Heart left ventricle (tissue), 16 donors: ENCODE results near the gene ATRX. TPM values are rescaled to one million over a fixed set of nuclear protein-coding genes. Genes with fewer than 3 reads are reported as not detected.
A peak's percentile ranks its signal among the peaks of the same experiment; 100 is the strongest.

Source experiments
- ATAC-seq, 4 donors: fragments of 200-7000 bp; cut with Tn5 transposase; one replicate each; pipeline ENCODE4 v1.9.1; 2020 to 2022; ENCODE audit warnings: moderate library complexity in 4 of 4, mild to moderate bottlenecking in 3 of 4, moderate number of reproducible peaks in 1 of 4
- DNase-seq, 5 donors: peaks; one replicate each; pipeline ENCODE4 v3.0.0-alpha.2; 2020
- H3K27ac ChIP-seq, 12 donors: fragments of 200-600 bp; sonication (generic) in 4 of 12; one replicate each; pipeline versions ENCODE4 v1.5.0 to v1.8.0; 2016 to 2022; ENCODE audit warnings: mild to moderate bottlenecking in 2 of 12
- H3K27me3 ChIP-seq, 9 donors: fragments of 200-600 bp; sonication (generic) in 2 of 9; one replicate each; pipeline versions ENCODE4 v1.5.1 to v1.8.0; 2016 to 2022; ENCODE audit warnings: mild to moderate bottlenecking in 3 of 9
- H3K36me3 ChIP-seq, 9 donors: fragments of 200-600 bp; sonication (generic) in 2 of 9; one replicate each; pipeline versions ENCODE4 v1.5.0 to v1.8.0; 2018 to 2022; ENCODE audit warnings: mild to moderate bottlenecking in 2 of 9
- H3K4me1 ChIP-seq, 12 donors: fragments of 200-600 bp; sonication (generic) in 4 of 12; one replicate each; pipeline versions ENCODE4 v1.5.0 to v1.8.0; 2016 to 2022; ENCODE audit warnings: mild to moderate bottlenecking in 3 of 12
- H3K4me3 ChIP-seq, 12 donors: fragments of 200-600 bp; sonication (generic) in 4 of 12; one replicate each; pipeline versions ENCODE4 v1.5.0 to v1.8.0; 2017 to 2022; ENCODE audit warnings: mild to moderate bottlenecking in 9 of 12, moderate library complexity in 4 of 12
- H3K9me3 ChIP-seq, 12 donors: fragments of 200-600 bp; sonication (generic) in 4 of 12; one replicate each; pipeline versions ENCODE4 v1.5.0 to v1.8.0; 2016 to 2022; ENCODE audit warnings: mild to moderate bottlenecking in 1 of 12
- POLR2A ChIP-seq, 2 donors: fragments of 450-650 bp; IDR thresholded peaks; one replicate each; pipeline ENCODE4 v1.6.1; 2017; ENCODE audit warnings: antibody characterized with exemption in 2 of 2, mild to moderate bottlenecking in 2 of 2, moderate library complexity in 2 of 2
- WGBS, 4 donors: extraction: QIAGEN DNeasy Blood & Tissue Kit in 2 of 4; methylation state at CpG; one replicate each; pipeline versions ENCODE4 v1.1.5 to v1.1.7; 2013 to 2018; 5-methylcytosine and 5-hydroxymethylcytosine counted together
- intact Hi-C, 10 donors: fragments of 100-400 bp; cut with DNase I; formaldehyde crosslinking; loops; one replicate each; pipeline versions ENCODE4 v1.11.1 to v1.14.2; 2022
- polyA plus RNA-seq, 2 donors: library from polyadenylated mRNA; stranded (reverse); fragments of 200-250 nt; gene quantifications; one replicate each; pipeline ENCODE4 v1.2.3, GENCODE V29; 2013
- total RNA-seq, 9 donors: library from RNA; depleted of rRNA in 2 of 9; stranded (reverse); fragments of >200 nt in 2 of 9; fragmentation: NEBNext Ultra II Directional in 3 of 9; extraction: Animal tissue kit (Norgen Biotek cat#: 25700) in 3 of 9; gene quantifications; one replicate each; pipeline versions ENCODE4 v1.1.0 to v1.2.4, GENCODE V29; 2016 to 2023
- TF ChIP-seq, protein P1 (sequence below), 12 donors: fragments of 200-600 bp; sonication (generic) in 4 of 12; IDR thresholded peaks; one replicate each; pipeline versions ENCODE4 v1.5.0 to v1.8.0; 2018 to 2022; ENCODE audit warnings: antibody characterized with exemption in 12 of 12, mild to moderate bottlenecking in 5 of 12
- donor health status: ischemic (EF 13 %, LVEDD 7.1; RV severe dilation, severe dysfunction).
- donor health status: healthy with polysubstance abuse.
- donor health status: DM: no; HTN: yes; CAD: no.
- donor health status: DM: no; HTN: no; CAD: no.
- donor health status: ischemic (EF 25% LVEDD 6.9; RV normal size, moderate dysfunction).
- donor health status: ischemic (EF 25% LVEDD 5.7; RV mildly dilated, moderate dysfunction).
- donor health status: healthy.
- donor health status: DM: yes; HTN: yes; CAD: no.
- donor health status: ischemic (EF 35%, LVEDD 5.7; RV mildly dilated, moderate dysfunction).
- donor health status: nonischemic (EF 11% LVEDD 7.7; RV severe dilation, severe dysfunction).
- donor health status: DM: yes; HTN: yes; CAD: no.
- donor health status: PGD.
- donor health status: ischemic (EF 29% LVEDD 5.4; RV normal size, mild dysfunction).
- donor health status: nonischemic (EF 23%, LVEDD 6.1; RV moderate dilation, normal function).

The ATRX gene
- total and polyA plus RNA-seq, 11 donors, result 24.6 to 102 (median 83.8) TPM

- intact Hi-C loops, result no loop called here
- 63 to 79% (median 75%) methylated on average over 5 of the region's 5 CpGs for WGBS, 4 donors
- Histone ChIP-seq H3K9me3 (no peaks in the 10 kb centered on the region), H3K36me3 (no peaks in the 10 kb centered on the region), H3K27me3 (no peaks in the 10 kb centered on the region), H3K4me1 (no peaks in the 10 kb centered on the region), H3K27ac (no peak overlapping the region), H3K4me3 (no peak overlapping the region)
- no peak for ATAC-seq
- DNase-seq, result no peak
- no peak for TF ChIP-seq POLR2A (IDR thresholded peaks at IDR 0.05)
- TF ChIP-seq, protein P1, sequence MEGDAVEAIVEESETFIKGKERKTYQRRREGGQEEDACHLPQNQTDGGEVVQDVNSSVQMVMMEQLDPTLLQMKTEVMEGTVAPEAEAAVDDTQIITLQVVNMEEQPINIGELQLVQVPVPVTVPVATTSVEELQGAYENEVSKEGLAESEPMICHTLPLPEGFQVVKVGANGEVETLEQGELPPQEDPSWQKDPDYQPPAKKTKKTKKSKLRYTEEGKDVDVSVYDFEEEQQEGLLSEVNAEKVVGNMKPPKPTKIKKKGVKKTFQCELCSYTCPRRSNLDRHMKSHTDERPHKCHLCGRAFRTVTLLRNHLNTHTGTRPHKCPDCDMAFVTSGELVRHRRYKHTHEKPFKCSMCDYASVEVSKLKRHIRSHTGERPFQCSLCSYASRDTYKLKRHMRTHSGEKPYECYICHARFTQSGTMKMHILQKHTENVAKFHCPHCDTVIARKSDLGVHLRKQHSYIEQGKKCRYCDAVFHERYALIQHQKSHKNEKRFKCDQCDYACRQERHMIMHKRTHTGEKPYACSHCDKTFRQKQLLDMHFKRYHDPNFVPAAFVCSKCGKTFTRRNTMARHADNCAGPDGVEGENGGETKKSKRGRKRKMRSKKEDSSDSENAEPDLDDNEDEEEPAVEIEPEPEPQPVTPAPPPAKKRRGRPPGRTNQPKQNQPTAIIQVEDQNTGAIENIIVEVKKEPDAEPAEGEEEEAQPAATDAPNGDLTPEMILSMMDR (IDR thresholded peaks at IDR 0.05), result no peak
These were observed 36.3 kb downstream of the ATRX start for GRCh38 chrX:77749695-77750094.

GRCh38 chrX:77743720-77744119, 42.3 kb downstream of the ATRX start:
- no peak for DNase-seq
- 49 to 86% (median 67%) methylated on average over 2 of the region's 2 CpGs for WGBS, 4 donors
- Histone ChIP-seq H3K27me3 (no peaks in the 10 kb centered on the region), H3K36me3 (no peaks in the 10 kb centered on the region), H3K4me1 (peaks cover 0 to 19% (median 9%) of the 10 kb centered on the region in 12 donors), H3K9me3 (no peaks in the 10 kb centered on the region), H3K27ac (peak overlapping the region in 2 of 12 donors; percentile 17 to 33), H3K4me3 (no peak overlapping the region)
- no peak for ATAC-seq
- intact Hi-C loops, result no loop called here
- TF ChIP-seq, protein P1 (IDR thresholded peaks at IDR 0.05), result no peak
- no peak for TF ChIP-seq POLR2A (IDR thresholded peaks at IDR 0.05)

DNA sequence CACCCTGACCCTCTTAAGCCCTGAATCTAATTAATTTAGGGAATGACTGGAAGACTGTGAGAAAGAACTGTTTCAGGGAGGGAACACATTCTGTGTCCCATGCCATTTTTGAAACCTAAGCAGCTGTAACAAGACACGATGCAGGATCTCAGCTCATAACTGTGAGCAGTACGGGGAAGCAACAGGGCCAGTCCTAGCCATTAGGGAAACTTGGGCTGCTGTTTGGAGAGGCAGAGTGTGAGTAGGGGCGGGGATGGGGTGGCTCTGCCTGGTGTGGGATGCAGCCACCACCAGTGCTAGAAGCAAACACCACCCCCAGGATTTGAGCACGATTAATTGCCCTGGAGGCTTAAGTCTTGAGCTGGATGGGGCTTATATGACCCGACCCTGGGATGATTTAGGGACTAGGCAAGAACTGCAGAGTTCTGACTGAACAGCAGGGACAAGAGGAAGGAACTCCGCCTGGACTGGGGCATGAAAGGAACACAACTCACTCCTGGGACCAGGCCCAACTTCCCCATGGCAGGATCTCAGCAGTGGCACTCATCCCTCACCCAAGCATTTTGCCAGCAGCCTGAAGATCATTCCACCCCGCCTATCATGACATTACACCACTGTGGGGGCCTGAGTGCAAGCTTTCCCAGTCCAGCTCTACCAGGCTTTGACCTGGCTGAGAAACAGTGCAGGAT, 43.1 kb downstream of the ATRX start:
- intact Hi-C loops, result no loop called here
- Histone ChIP-seq H3K4me1 (peaks cover 0 to 19% (median 9%) of the 10 kb centered on the region in 12 donors), H3K27me3 (no peaks in the 10 kb centered on the region), H3K27ac (peak overlapping the region in 2 of 12 donors; percentile 17 to 33), H3K9me3 (no peaks in the 10 kb centered on the region), H3K36me3 (no peaks in the 10 kb centered on the region), H3K4me3 (no peak overlapping the region)
- DNase-seq (peak; percentile 19 to 61 (median 48)), ATAC-seq (peak in 3 of 4 donors; percentile 83 to 91 (median 87))
- WGBS, 4 donors, result 33 to 57% (median 40%) methylated on average over 7 of the region's 7 CpGs
- TF ChIP-seq, protein P1 (IDR thresholded peaks at IDR 0.05), result no peak
- no peak for TF ChIP-seq POLR2A (IDR thresholded peaks at IDR 0.05)

GRCh38 chrX:77740376-77740905, 45.6 kb downstream of the ATRX start:
- Histone ChIP-seq H3K9me3 (no peaks in the 10 kb centered on the region), H3K27ac (no peak overlapping the region), H3K4me3 (no peak overlapping the region), H3K36me3 (no peaks in the 10 kb centered on the region), H3K4me1 (peaks cover 0 to 19% (median 9%) of the 10 kb centered on the region in 12 donors), H3K27me3 (no peaks in the 10 kb centered on the region)
- TF ChIP-seq POLR2A (IDR thresholded peaks at IDR 0.05), result no peak
- TF ChIP-seq, protein P1 (IDR thresholded peaks at IDR 0.05), result no peak
- DNase-seq (no peak), ATAC-seq (no peak)
- intact Hi-C loops, result no loop called here
- 35 to 51% (median 48%) methylated on average over 3 of the region's 3 CpGs for WGBS, 4 donors
